HFFc6 (cell line): Measurements from ENCODE around the gene MICA. TPM values are rescaled to one million over a fixed set of nuclear protein-coding genes. Genes with fewer than 3 reads are reported as not detected.

ENCODE experiments used
- DNase-seq: peaks from one replicate; pipeline ENCODE4 v3.0.0-alpha.2; 2018
- H3K27ac Mint-ChIP-seq: 2 replicates; pipeline ENCODE4 v1.8.0; 2020; ENCODE audit warnings: mild to moderate bottlenecking, mixed read lengths
- H3K27me3 Mint-ChIP-seq: 2 replicates; pipeline ENCODE4 v1.8.0; 2021; ENCODE audit warnings: mild to moderate bottlenecking, moderate library complexity, mixed read lengths; ENCODE audit not compliant: insufficient read depth
- H3K36me3 Mint-ChIP-seq: 2 replicates; pipeline ENCODE4 v1.8.0; 2021; ENCODE audit warnings: low read depth, mixed read lengths
- H3K4me1 Mint-ChIP-seq: 2 replicates; pipeline ENCODE4 v1.8.0; 2020; ENCODE audit warnings: low read depth, mixed read lengths
- H3K4me3 Mint-ChIP-seq: 2 replicates; pipeline ENCODE4 v1.8.0; 2020; ENCODE audit warnings: mild to moderate bottlenecking, moderate library complexity, mixed read lengths
- H3K9me3 Mint-ChIP-seq: 2 replicates; pipeline ENCODE4 v1.8.0; 2020; ENCODE audit warnings: mild to moderate bottlenecking, mixed read lengths
- total RNA-seq, 6 experiments: library from RNA; stranded (reverse); fragmentation: NEBNext Ultra II Directional; extraction: Animal tissue kit (Norgen Biotek cat#: 25700); gene quantifications; 2 replicates in 1 of 6; 3 replicates in 5 of 6; pipeline ENCODE4 v1.2.3, GENCODE V29; 2021
- TF ChIP-seq, protein P1 (sequence below): fragments of 200-600 bp; sonication (generic); IDR thresholded peaks from 2 replicates; pipeline ENCODE4 v1.5.0; 2021; ENCODE audit warnings: antibody characterized with exemption, mild to moderate bottlenecking

The MICA gene
- total RNA-seq, 6 experiments from 2014 or later = 14.7 to 24.0 (median 17.7) TPM

DNA sequence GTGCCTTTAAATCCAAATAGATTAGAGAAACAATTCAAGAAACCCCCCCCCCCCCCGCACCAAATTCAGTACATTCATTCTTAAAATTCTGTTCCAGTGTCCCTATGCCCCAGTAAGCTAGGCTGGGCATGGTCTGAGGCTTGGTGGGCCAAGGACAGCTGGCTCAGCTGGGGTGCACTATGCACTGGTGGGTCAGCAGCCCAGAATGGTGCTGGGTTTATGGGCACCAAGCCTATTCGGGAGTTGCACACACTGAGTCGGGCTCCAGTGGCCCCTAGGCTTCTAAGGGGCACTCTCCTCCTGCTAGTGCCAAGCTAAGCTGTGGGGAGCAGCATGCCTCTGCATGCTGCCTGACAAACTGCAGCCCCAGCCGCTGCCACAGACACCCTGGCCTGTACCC, 26.4 kb upstream of the MICA start:
- DNase-seq = no peak
- H3K36me3 Mint-ChIP-seq = peaks cover 5% of the 10 kb centered on the region
- H3K4me1 Mint-ChIP-seq = no peaks in the 10 kb centered on the region
- peaks cover 13% of the 10 kb centered on the region for H3K9me3 Mint-ChIP-seq
- H3K4me3 Mint-ChIP-seq = no peak overlapping the region
- TF ChIP-seq, protein P1, sequence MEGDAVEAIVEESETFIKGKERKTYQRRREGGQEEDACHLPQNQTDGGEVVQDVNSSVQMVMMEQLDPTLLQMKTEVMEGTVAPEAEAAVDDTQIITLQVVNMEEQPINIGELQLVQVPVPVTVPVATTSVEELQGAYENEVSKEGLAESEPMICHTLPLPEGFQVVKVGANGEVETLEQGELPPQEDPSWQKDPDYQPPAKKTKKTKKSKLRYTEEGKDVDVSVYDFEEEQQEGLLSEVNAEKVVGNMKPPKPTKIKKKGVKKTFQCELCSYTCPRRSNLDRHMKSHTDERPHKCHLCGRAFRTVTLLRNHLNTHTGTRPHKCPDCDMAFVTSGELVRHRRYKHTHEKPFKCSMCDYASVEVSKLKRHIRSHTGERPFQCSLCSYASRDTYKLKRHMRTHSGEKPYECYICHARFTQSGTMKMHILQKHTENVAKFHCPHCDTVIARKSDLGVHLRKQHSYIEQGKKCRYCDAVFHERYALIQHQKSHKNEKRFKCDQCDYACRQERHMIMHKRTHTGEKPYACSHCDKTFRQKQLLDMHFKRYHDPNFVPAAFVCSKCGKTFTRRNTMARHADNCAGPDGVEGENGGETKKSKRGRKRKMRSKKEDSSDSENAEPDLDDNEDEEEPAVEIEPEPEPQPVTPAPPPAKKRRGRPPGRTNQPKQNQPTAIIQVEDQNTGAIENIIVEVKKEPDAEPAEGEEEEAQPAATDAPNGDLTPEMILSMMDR = no peak
- H3K27ac Mint-ChIP-seq = no peak overlapping the region
- peaks cover 40% of the 10 kb centered on the region for H3K27me3 Mint-ChIP-seq

DNA sequence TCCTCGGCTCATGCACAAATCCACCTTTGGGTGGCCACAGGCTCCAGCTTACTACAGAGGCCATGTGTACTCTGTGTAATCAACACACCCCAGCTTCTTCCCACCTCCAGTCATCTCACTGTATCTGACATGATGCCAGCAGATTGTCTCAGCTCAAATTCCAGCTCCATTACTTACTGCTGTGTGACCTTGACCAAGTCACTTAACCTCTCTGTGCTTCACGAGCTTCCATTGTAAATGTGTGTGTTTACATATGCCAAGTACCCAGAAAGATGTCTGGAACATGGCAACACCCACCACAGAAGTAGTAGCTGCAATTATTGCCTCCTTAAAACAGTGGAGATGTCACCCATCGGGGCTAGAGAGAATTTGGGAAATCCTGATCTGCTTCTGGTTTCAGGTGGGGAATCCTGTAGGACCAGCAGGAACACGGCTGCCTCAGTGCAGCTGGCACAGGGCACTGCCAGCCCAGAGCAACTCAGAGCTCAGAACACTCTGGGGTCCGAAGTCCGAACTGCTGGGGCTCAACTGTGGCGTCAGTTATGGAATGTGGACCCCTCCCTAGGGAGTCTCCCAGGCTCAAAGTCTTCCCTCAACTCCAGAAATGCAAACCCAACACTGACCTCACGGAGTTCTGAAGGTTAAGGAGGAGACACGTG, 25.2 kb upstream of the MICA start:
- Mint-ChIP-seq H3K36me3 (no peaks in the 10 kb centered on the region), H3K4me1 (no peaks in the 10 kb centered on the region), H3K9me3 (peaks cover 2% of the 10 kb centered on the region), H3K27me3 (peaks cover 40% of the 10 kb centered on the region), H3K27ac (no peak overlapping the region), H3K4me3 (no peak overlapping the region)
- TF ChIP-seq, protein P1 = no peak
- no peak for DNase-seq

DNA sequence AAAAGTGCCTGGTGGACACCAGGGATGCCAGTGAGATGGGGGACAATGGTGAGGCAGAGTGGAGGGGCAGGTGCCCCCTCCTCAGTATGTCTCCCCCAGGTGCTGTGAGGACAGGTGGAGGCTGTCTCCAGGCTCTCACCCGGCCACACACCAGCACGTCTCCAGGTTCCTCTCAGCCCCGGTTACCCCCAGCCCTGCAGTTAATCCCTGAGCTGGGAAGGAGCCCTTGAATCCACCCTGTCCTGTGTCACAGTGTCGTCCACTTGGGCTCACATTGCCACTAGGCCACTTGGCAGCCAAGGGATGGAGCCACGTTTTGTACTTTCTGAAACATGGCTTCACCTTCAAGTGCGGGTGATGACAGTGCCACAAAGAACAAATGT, 24.7 kb upstream of the MICA start:
- H3K4me3 Mint-ChIP-seq = no peak overlapping the region
- DNase-seq = no peak
- no peaks in the 10 kb centered on the region for H3K36me3 Mint-ChIP-seq
- H3K9me3 Mint-ChIP-seq = no peaks in the 10 kb centered on the region
- H3K4me1 Mint-ChIP-seq = no peaks in the 10 kb centered on the region
- TF ChIP-seq, protein P1 = no peak
- H3K27me3 Mint-ChIP-seq = peaks cover 37% of the 10 kb centered on the region
- H3K27ac Mint-ChIP-seq = no peak overlapping the region

DNA sequence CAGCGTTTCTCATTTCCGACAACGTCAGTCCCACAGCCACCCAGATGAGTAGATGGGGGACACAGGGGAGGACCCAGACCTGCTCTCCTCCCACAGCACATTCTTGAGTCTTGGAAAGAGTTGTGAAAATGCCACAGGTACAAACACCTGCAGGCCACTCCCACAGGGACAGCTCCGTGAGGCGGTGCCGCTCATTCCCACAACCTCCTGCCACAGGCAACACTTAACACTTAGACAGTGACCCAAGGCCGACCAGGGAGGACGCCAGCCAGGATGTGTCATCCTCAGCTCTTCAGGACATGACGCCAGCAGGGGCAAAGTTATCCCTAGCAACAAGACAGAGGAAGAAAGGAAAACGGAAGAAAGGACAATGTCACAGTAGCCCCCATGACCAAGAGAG, 23.5 kb upstream of the MICA start:
- Mint-ChIP-seq H3K4me1 (no peaks in the 10 kb centered on the region), H3K4me3 (no peak overlapping the region), H3K27ac (no peak overlapping the region), H3K9me3 (no peaks in the 10 kb centered on the region), H3K27me3 (peaks cover 41% of the 10 kb centered on the region), H3K36me3 (no peaks in the 10 kb centered on the region)
- TF ChIP-seq, protein P1 = no peak
- no peak for DNase-seq

DNA sequence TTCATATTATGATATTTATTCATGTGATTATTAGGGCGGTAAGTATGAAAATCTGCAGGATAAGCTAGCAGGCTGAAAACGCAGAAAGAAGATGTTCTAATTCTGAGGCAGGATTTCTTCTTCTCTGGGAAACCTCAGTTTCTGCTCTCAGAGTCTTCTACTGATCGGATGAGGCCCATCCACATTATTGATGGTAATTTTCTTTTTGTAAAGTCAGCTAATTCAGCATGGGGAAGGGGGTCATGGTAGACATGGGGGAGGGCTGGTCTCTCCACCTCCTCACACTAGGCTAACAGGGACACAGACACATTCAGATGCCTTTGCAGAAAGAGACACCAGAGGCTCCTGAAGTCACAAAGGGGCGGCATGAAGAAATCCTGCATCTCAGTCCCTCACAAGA, 21.7 kb upstream of the MICA start:
- no peaks in the 10 kb centered on the region for H3K36me3 Mint-ChIP-seq
- no peak overlapping the region for H3K27ac Mint-ChIP-seq
- H3K27me3 Mint-ChIP-seq = peaks cover 46% of the 10 kb centered on the region
- peaks cover 7% of the 10 kb centered on the region; the same call in 1 of the 2 replicates for H3K4me1 Mint-ChIP-seq
- H3K9me3 Mint-ChIP-seq = no peaks in the 10 kb centered on the region
- no peak for DNase-seq
- no peak overlapping the region for H3K4me3 Mint-ChIP-seq
- TF ChIP-seq, protein P1 = no peak
